OCI-LY1 (cell line): ENCODE results near the gene MAP7.

ENCODE experiments used
- CTCF ChIP-seq: fragments of 200-600 bp; sonication (generic), shearing (Covaris generic); IDR thresholded peaks from 2 replicates; pipeline ENCODE4 v1.5.1; 2017; ENCODE audit warnings: mild to moderate bottlenecking, antibody characterized with exemption, low read length, moderate library complexity, mixed read lengths
- EZH2 ChIP-seq: fragments of 200-600 bp; sonication (generic), shearing (Covaris generic); IDR thresholded peaks from 2 replicates; pipeline ENCODE4 v1.8.0; 2017; ENCODE audit warnings: borderline replicate concordance, mixed run types, mild to moderate bottlenecking, antibody characterized with exemption, low read length, moderate library complexity, mixed read lengths

- TF ChIP-seq EZH2 (no peak), CTCF (no peak)
These were observed 139.2 kb downstream of the MAP7 start for GRCh38 chr6:136411025-136411325.
